Spinal cord (tissue), 10 donors: ENCODE data around the gene RET. TPM values are rescaled to one million over a fixed set of nuclear protein-coding genes. Genes with fewer than 3 reads are reported as not detected.

Experiments used
- DNase-seq, 6 donors: peaks; one replicate each; pipeline versions ENCODE4 v3.0.0 to v3.0.0-alpha.2; 2013 to 2015; ENCODE audit warnings: low spot score in 6 of 6, low read depth in 4 of 6
- H3K27ac ChIP-seq: one replicate; pipeline ENCODE4 v1.5.1; 2013; ENCODE audit warnings: low read depth, low read length, control low read depth
- H3K27me3 ChIP-seq: one replicate; pipeline ENCODE4 v1.6.1; 2013; ENCODE audit warnings: low read length; ENCODE audit not compliant: control insufficient read depth, insufficient read depth
- H3K36me3 ChIP-seq: one replicate; pipeline ENCODE4 v1.6.1; 2013; ENCODE audit warnings: low read length; ENCODE audit not compliant: control insufficient read depth, insufficient read depth
- H3K4me1 ChIP-seq: one replicate; pipeline ENCODE4 v1.6.1; 2013; ENCODE audit warnings: low read length; ENCODE audit not compliant: control insufficient read depth, insufficient read depth
- H3K4me3 ChIP-seq: one replicate; pipeline ENCODE4 v1.5.1; 2013; ENCODE audit warnings: low read depth, low read length, control low read depth
- H3K9me3 ChIP-seq: one replicate; pipeline ENCODE4 v1.6.1; 2013; ENCODE audit warnings: low read length; ENCODE audit not compliant: control insufficient read depth, insufficient read depth
- WGBS: methylation state at CpG from one replicate; pipeline ENCODE4 v1.1.5; 2013; ENCODE audit warnings: missing lambda C conversion rate; ENCODE audit not compliant: insufficient coverage; 5-methylcytosine and 5-hydroxymethylcytosine counted together
- polyA plus RNA-seq, 2 donors: library from polyadenylated mRNA; unstranded; fragments of 120-200 nt; gene quantifications; one replicate each; pipeline ENCODE4 v1.2.1, GENCODE V29; 2013; ENCODE audit not compliant: insufficient read length in 2 of 2
- total RNA-seq, 2 donors: library from RNA; depleted of rRNA in 1 of 2; stranded (reverse); fragments of 120-200 nt in 1 of 2; fragments of >200 nt in 1 of 2; gene quantifications; one replicate each; pipeline versions ENCODE4 v1.2.3 to v1.2.4, GENCODE V29; 2013 to 2014
- donor health status: healthy.

RET gene
- total and polyA plus RNA-seq, 4 donors: 9.5 to 49.9 (median 38.4) TPM

DNA sequence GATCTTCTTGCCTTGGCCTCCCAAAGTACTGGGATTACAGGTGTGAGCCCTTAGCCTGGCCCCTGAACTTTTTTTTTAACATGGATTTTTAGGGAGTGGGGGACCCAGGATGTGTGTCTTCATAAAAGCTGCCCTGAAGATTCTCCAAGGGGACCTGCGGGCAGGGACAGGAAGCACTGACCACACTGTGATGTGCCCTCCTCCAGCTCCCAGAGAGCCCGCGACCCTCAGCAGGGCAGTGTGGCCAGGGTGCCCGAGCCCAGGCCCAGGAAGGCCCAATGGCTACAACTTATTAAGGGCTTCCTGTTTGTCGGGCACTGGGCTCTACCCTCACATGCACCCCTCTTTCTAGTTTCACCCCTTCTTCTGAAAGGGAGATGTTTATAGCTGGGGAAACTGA, 2.5 kb upstream of the RET start:
- Histone ChIP-seq H3K27ac (no peak overlapping the region), H3K9me3 (no peaks in the 10 kb centered on the region), H3K36me3 (no peaks in the 10 kb centered on the region), H3K4me3 (no peak overlapping the region), H3K27me3 (peaks cover 32% of the 10 kb centered on the region), H3K4me1 (peaks cover 36% of the 10 kb centered on the region)
- no peak for DNase-seq
- WGBS: 100% methylated on average over 3 of the region's 5 CpGs

DNA sequence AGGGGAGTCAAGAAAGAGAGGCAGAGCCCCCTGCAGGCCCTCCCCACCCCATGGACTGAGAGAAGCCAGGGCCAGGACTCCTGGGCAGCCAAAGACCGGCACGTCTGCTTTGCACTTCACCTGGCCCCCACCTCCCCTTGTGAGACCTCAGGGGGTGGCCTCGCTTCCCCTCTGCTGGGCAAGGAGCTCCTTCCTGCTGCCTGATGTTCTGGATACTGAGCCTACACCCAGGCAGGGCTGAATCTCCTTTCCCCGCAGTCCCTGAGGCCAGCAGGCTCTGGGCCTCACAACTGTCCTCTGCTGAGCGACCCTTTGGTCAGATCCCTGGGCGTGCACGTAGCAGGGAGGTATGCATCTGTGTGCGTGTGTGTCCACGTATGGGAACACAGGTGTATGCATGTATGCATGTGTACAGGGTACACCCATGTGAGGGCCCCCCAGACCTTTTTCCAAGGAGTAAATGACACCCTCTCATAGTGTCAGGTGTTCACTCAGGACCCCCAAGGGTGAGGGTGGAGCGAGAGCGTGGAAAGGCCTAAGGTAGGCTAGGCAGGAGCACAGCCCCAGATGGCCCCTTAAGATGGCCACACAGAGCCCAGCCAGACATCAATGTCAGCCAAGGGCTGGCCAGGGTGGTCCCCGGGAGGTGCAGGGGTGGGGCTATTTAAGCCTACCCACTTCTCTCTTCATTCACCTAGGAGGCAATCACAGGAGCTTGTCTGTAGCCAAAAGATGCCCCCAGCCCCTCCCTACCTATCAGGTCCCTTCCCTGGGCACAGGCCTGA, 1.9 kb upstream of the RET start:
- WGBS: 89% methylated on average over 12 of the region's 12 CpGs
- no peaks in the 10 kb centered on the region for H3K36me3 ChIP-seq
- H3K4me1 ChIP-seq: peaks cover 37% of the 10 kb centered on the region
- DNase-seq: no peak
- H3K4me3 ChIP-seq: no peak overlapping the region
- peaks cover 36% of the 10 kb centered on the region for H3K27me3 ChIP-seq
- no peaks in the 10 kb centered on the region for H3K9me3 ChIP-seq
- H3K27ac ChIP-seq: no peak overlapping the region

GRCh38 chr10:43075612-43076003, 1.3 kb upstream of the RET start:
- no peak overlapping the region for H3K27ac ChIP-seq
- whole genome bisulfite sequencing: 85% methylated on average over 5 of the region's 5 CpGs
- peaks cover 36% of the 10 kb centered on the region for H3K27me3 ChIP-seq

DNA sequence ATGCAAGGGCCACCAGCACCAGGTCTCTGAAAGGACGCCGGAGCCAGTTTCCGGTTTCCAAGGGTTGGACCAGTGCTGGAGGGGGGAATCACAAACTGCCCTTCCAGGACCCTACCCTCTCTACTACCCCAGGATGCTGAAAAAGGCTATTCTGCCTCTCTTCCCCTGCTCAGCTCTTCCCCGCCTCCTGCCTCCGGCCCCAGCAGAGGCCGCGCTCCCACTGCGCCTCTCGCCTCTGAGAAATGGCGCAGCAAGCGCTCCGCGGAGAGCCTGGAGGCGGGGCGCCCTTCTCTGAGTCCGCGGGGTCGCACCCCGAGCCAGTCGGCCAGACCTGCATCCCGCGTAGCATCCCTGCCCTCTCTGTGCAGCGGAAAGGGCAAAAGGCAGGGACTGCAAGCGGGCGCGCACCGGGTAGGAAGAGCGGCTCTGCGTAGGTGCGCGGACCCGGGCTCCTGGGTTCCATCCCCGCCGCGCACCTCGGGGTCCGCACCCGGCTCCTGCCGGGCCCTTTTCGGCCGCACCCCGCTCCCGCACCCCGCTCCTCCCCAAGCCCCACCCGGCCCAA, 476 bp upstream of the RET start:
- DNase-seq: peak in 2 of 6 donors; percentile 26 to 45
- WGBS: under 1% methylated on average over 41 of the region's 45 CpGs
- Histone ChIP-seq H3K9me3 (no peaks in the 10 kb centered on the region), H3K4me1 (peaks cover 42% of the 10 kb centered on the region), H3K27me3 (peaks cover 36% of the 10 kb centered on the region), H3K27ac (no peak overlapping the region), H3K36me3 (no peaks in the 10 kb centered on the region), H3K4me3 (no peak overlapping the region)

More at GRCh38 chr10:43075612-43076003, 1.3 kb upstream of the RET start:
- Histone ChIP-seq H3K4me3 (no peak overlapping the region), H3K36me3 (no peaks in the 10 kb centered on the region), H3K4me1 (peaks cover 39% of the 10 kb centered on the region), H3K9me3 (no peaks in the 10 kb centered on the region)
- no peak for DNase-seq

DNA sequence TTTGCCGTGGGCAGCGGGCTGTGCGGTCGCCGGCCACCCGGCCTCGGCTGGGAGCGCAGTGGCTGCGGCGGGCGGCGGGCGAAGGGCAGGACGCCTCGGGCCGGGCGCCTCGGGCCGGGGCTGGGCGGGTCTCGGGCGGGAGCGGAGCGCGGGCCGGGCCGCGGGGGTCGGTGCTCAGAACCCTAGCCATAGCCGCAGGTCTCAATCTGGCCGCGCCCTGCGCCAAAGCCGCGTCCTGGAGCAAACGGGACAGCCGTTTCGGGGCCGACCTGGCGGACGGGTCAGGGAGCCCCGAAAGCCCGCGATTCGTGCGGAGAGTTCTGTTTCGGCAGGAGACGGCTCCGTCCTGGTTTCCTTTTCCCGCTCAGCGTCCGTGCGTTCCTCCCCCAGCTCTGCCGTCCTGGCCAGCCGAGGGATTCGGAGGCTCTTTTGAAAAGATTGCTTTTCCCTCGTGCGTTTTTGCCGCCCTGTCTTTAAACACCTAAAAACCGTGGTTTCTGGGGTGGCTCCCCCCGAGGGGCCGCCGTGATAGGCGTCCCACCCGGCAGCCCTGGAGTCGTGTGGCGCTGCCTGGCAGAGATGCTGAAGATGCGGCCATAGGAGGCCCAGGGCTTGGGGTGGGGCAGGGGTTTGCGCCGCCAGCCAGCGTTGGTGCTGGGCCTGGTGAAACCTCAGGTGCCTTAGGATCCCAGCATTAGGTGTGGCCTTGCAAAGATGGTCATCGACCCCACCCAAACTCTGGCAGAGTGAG, 727 bp downstream of the RET start:
- H3K4me3 ChIP-seq: peak overlapping the region; percentile 16
- DNase-seq: no peak
- WGBS: 5% methylated on average over 72 of the region's 72 CpGs
- no peaks in the 10 kb centered on the region for H3K9me3 ChIP-seq
- no peaks in the 10 kb centered on the region for H3K36me3 ChIP-seq
- H3K27ac ChIP-seq: no peak overlapping the region
- H3K27me3 ChIP-seq: peaks cover 36% of the 10 kb centered on the region
- peaks cover 42% of the 10 kb centered on the region for H3K4me1 ChIP-seq

DNA sequence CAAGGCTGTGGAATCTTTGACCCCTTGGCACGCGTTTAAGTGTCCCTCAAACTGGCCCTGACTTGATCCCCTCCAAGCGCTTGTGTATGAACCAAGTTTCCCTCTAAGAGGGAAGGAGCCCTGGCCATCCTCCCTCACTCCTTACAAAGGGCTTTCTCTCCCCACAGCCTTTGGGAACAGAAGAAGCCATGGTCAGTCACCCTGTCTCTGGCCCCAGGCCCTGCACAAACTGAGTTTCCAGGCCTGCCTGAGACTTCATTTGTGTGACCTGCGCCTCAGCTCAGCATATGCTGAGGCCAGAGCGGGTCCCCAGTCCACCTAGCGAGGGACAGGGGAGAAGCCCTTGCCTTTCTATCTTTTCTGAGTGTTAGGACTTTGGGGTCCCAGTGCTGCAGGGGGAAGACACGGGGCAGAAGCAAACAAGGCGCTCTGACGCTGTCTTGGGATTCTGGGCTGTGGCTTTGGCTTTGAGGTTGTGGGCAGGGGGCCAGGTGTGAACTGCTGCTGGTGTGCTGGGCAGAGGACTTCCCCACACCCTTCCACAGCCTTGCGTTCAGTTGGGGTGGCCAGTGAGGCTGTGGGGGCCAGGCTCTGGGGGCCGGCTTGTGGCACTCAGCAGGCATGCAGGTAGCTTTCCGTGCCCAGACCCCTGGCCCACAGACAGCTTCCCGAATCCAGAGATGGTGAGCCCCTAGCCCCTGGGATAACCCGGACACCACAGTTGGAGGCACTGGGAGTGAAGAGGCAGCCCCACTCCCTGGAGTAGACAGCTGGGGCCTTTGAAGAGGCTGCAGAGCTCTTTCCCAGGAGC, 1.5 kb downstream of the RET start:
- Histone ChIP-seq H3K27ac (no peak overlapping the region), H3K4me3 (no peak overlapping the region), H3K36me3 (no peaks in the 10 kb centered on the region), H3K9me3 (no peaks in the 10 kb centered on the region), H3K27me3 (peaks cover 36% of the 10 kb centered on the region), H3K4me1 (peaks cover 46% of the 10 kb centered on the region)
- no peak for DNase-seq
- WGBS: 66% methylated on average over 11 of the region's 14 CpGs

DNA sequence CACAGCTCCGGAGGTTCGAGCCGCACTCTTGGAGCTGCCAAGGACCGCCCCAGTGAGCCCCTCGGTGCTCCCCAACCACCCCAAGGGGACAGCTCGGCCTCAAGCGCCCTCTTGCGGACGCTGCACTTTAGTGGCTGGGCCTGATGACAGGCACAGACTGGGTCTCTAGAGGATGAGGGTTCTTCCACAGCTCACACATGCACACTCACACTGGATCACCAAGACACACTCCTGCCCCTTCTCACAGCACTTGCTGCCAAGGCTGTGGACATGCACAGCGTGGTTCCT, 2.1 kb downstream of the RET start:
- H3K36me3 ChIP-seq: no peaks in the 10 kb centered on the region
- H3K9me3 ChIP-seq: no peaks in the 10 kb centered on the region
- no peak overlapping the region for H3K4me3 ChIP-seq
- WGBS: 6% methylated on average over 10 of the region's 10 CpGs
- H3K27ac ChIP-seq: no peak overlapping the region
- peaks cover 33% of the 10 kb centered on the region for H3K27me3 ChIP-seq
- DNase-seq: peak in 2 of 6 donors; percentile 29 to 61
- H3K4me1 ChIP-seq: peaks cover 46% of the 10 kb centered on the region

- Histone ChIP-seq H3K9me3 (no peaks in the 10 kb centered on the region), H3K27me3 (peaks cover 31% of the 10 kb centered on the region), H3K36me3 (no peaks in the 10 kb centered on the region), H3K4me3 (no peak overlapping the region), H3K4me1 (peaks cover 46% of the 10 kb centered on the region), H3K27ac (no peak overlapping the region)
- WGBS: 80% methylated on average over 2 of the region's 3 CpGs
- peak in 1 of 6 donors; percentile 80 for DNase-seq
These were observed 3.0 kb downstream of the RET start for GRCh38 chr10:43079856-43080255.

GRCh38 chr10:43082087-43082486, 5.2 kb downstream of the RET start:
- no peaks in the 10 kb centered on the region for H3K9me3 ChIP-seq
- WGBS: 88% methylated on average over 4 of the region's 4 CpGs
- H3K27me3 ChIP-seq: peaks cover 17% of the 10 kb centered on the region
- no peaks in the 10 kb centered on the region for H3K36me3 ChIP-seq
- no peak for DNase-seq
- no peak overlapping the region for H3K4me3 ChIP-seq
- H3K27ac ChIP-seq: no peak overlapping the region
- H3K4me1 ChIP-seq: peaks cover 38% of the 10 kb centered on the region
